MM.1S (cell line): ENCODE data around the gene PPHLN1.

Experiments
- CTCF ChIP-seq: fragments of 300-600 bp; sonication (generic); IDR thresholded peaks from 2 replicates; pipeline ENCODE4 v1.5.1; 2016; ENCODE audit warnings: antibody characterized with exemption, low read length, mixed read lengths
- EZH2 ChIP-seq: fragments of 300-600 bp; sonication (generic); optimal IDR thresholded peaks from 2 replicates; pipeline ENCODE3; 2017; ENCODE audit warnings: low read depth, mild to moderate bottlenecking, antibody characterized with exemption, low read length, mixed read lengths
- EZH2phosphoT487 ChIP-seq: fragments of 300-600 bp; sonication (generic); IDR thresholded peaks from 2 replicates; pipeline ENCODE4 v1.6.1; 2018; ENCODE audit warnings: antibody characterized with exemption, low read length

DNA sequence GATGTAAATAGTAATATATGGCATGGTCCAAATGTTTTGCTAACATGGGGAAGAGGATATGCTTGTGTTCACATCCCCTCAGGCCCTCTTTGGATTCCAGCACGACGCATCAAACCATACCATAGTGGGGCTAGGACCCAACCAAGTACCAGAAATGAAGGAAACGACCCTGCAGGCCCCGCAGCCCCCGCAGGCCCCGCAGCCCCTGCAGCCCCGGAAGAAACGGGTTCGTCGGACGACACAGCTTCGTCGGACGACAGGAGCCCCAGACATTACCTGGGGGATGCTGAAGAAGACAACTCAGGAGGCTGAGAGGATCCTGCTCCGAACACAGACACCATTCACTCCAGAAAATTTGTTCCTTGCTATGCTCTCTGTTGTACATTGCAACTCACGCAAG lies 119.9 kb downstream of the PPHLN1 start:
- TF ChIP-seq CTCF: no peak
- TF ChIP-seq EZH2: no peak
- no peak for TF ChIP-seq EZH2phosphoT487
